Left renal pelvis (tissue), 4 donors: ENCODE data around the gene PLS1. TPM values are rescaled to one million over a fixed set of nuclear protein-coding genes. Genes with fewer than 3 reads are reported as not detected.
"Not testable (repeated sequence)": the region's sequence is repeated elsewhere in the genome, so short reads cannot be mapped to it uniquely, and the experiment has no call there.

Experiments
- DNase-seq, 4 donors: peaks; one replicate each; pipeline ENCODE4 v3.0.0-alpha.2; 2013; ENCODE audit warnings: low read depth in 4 of 4, low spot score in 3 of 4
- polyA plus RNA-seq, 4 donors: library from polyadenylated mRNA; unstranded; fragments of 120-200 nt; gene quantifications; one replicate each; pipeline ENCODE4 v1.2.1, GENCODE V29; 2013; ENCODE audit not compliant: insufficient read length in 4 of 4

PLS1 gene
- polyA plus RNA-seq, 4 donors, result 1.4 to 31.9 (median 29.0) TPM

DNA sequence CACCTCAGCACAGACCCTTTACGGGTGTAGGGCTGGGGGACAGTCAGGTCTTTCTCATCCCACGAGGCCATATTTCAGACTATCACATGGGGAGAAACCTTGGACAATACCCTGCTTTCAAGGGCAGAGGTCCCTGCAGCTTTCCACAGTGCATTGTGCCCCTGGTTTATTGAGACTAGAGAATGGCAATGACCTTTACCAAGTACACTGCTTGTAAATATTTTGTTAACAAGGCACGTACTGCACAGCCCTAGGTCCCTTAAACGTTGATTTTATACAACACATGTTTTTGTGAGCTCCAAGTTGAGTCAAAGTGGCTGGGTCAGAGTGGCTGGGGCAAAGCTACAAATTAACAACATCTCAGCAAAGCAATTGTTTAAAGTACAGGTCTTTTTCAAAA lies 156.4 kb downstream of the PLS1 start:
- DNase-seq, result not testable (repeated sequence)

DNA sequence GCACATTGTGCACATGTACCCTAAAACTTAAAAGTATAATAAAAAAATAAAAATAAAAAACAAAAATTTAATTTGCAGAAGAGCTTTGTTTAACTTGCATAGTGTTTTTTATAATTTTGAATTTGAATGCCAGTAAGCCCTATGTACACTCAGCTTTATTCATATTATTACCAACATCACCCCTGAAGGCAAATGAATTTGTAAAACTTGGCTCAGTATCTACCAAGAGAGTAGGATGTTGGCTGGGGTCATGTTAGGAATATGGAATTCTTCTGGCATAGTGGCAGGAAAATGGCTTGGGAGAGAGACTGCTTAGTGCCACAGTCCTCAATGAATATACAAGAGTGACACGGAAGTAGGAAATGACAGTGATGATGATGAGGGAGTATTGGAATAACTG lies 158.3 kb downstream of the PLS1 start:
- no peak for DNase-seq

Other genes with a start within 250 kb of the PLS1 start
- gene XRN1, start 148.4 kb upstream of the PLS1 start, polyA plus RNA-seq, result 10 to 100 TPM; 23.8 to 27.4 (median 25.0) TPM
- gene ATR, start 17.7 kb upstream of the PLS1 start, polyA plus RNA-seq, result 10 to 100 TPM; 19.4 to 32.7 (median 27.7) TPM
- 10 to 100 TPM; 12.7 to 13.9 (median 13.2) TPM for gene TRPC1, start 127.6 kb downstream of the PLS1 start, polyA plus RNA-seq